ENCODE results near the gene ARHGAP10. TPM values are rescaled to one million over a fixed set of nuclear protein-coding genes. Genes with fewer than 3 reads are reported as not detected.
"Not testable (repeated sequence)": the region's sequence is repeated elsewhere in the genome, so short reads cannot be mapped to it uniquely, and the experiment has no call there.

The ARHGAP10 gene
- total RNA-seq, 2 experiments from 2014 or later, result 6.5 to 6.6 TPM

DNA sequence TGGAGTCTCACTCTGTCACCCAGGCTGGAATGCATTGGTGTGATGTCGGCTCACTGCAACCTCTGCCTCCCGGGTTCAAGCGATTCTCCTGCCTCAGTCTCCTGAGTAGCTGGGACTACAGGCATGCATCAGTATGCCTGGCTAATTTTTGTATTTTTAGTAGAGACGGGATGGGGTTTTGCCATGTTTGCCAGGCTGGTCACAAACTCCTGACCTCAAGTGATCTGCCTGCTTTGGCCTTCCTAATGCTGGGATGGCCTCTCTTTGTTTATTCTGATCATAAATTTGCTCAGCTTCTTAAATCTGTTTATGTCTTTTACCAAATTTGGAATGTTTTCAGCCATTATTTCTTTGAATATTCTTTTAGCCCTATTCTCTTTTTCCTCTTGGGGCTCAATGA, 67.2 kb downstream of the ARHGAP10 start:
- Mint-ChIP-seq H3K4me1 (peaks cover 33% of the 10 kb centered on the region), H3K27me3 (peaks cover 15% of the 10 kb centered on the region)
- POLR2A ChIA-PET; H3K27ac Mint-ChIP-seq; H3K9me3 Mint-ChIP-seq; DNase-seq; ATAC-seq (ENCODE audit: low read depth); H3K4me3 Mint-ChIP-seq; H3K36me3 Mint-ChIP-seq: not testable (repeated sequence)

DNA sequence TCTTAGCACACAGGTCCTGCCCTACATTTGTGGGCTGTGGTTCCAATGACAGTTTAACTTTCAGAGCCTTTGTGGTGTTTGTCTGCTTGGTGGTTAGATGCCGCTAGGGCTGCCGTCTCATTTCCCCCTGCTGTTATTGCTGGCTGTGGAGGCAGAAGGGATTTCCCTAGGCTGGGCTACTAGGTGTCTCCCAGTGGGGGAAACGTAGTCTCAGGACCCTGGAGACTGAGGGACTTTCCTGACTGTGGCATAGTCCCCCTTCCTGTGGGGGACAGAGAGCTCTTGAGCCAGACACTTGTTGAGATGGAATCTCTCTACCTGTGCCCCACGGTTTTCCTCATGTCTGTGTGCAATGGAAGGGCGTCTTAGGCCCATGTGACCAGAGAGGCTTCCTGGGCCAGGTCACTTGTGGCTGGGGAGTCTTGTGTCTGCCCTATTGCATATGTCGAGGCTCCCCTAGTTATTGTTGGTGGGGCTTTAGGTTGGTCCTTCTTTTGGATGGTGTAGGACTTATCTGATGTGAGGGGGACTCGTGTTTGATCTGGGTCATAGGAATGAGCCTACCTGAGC, 68.2 kb downstream of the ARHGAP10 start:
- peaks cover 24% of the 10 kb centered on the region for H3K4me1 Mint-ChIP-seq
- POLR2A ChIA-PET, result no interaction called here

GRCh38 chr4:147801820-147802219, 69.9 kb downstream of the ARHGAP10 start:
- no peak overlapping the region for H3K4me3 Mint-ChIP-seq
- DNase-seq (no peak), ATAC-seq (ENCODE audit: low read depth) (no peak)
- POLR2A ChIA-PET, result no interaction called here
- H3K27ac Mint-ChIP-seq, result no peak overlapping the region
- H3K27me3 Mint-ChIP-seq, result peaks cover 22% of the 10 kb centered on the region
- peaks cover 3% of the 10 kb centered on the region for H3K36me3 Mint-ChIP-seq
- H3K9me3 Mint-ChIP-seq, result peaks cover 3% of the 10 kb centered on the region
- H3K4me1 Mint-ChIP-seq, result peaks cover 22% of the 10 kb centered on the region

More for the DNA sequence above, 68.2 kb downstream of the ARHGAP10 start:
- peaks cover 3% of the 10 kb centered on the region for H3K36me3 Mint-ChIP-seq
- H3K9me3 Mint-ChIP-seq, result peaks cover 3% of the 10 kb centered on the region
- no peak overlapping the region for H3K27ac Mint-ChIP-seq
- peak; percentile 55 for DNase-seq
- peak; percentile 96 for ATAC-seq (ENCODE audit: low read depth)
- H3K4me3 Mint-ChIP-seq, result peak overlapping the region; percentile 62
- H3K27me3 Mint-ChIP-seq, result peaks cover 20% of the 10 kb centered on the region

GRCh38 chr4:147802346-147802745, 70.5 kb downstream of the ARHGAP10 start:
- ATAC-seq (ENCODE audit: low read depth), result no peak
- H3K27me3 Mint-ChIP-seq, result peaks cover 24% of the 10 kb centered on the region
- no peak overlapping the region for H3K27ac Mint-ChIP-seq
- peaks cover 3% of the 10 kb centered on the region for H3K36me3 Mint-ChIP-seq
- H3K4me1 Mint-ChIP-seq, result peaks cover 22% of the 10 kb centered on the region
- H3K9me3 Mint-ChIP-seq, result peaks cover 3% of the 10 kb centered on the region
- POLR2A ChIA-PET, result no interaction called here
- no peak overlapping the region for H3K4me3 Mint-ChIP-seq
- DNase-seq, result no peak

- peaks cover 34% of the 10 kb centered on the region for H3K27me3 Mint-ChIP-seq
- H3K9me3 Mint-ChIP-seq, result peaks cover 3% of the 10 kb centered on the region
- no peak overlapping the region for H3K4me3 Mint-ChIP-seq
- no peaks in the 10 kb centered on the region for H3K4me1 Mint-ChIP-seq
- DNase-seq, result no peak
- no peak overlapping the region for H3K27ac Mint-ChIP-seq
- H3K36me3 Mint-ChIP-seq, result peaks cover 2% of the 10 kb centered on the region
- POLR2A ChIA-PET, result no interaction called here
- no peak for ATAC-seq (ENCODE audit: low read depth)
Observed at GRCh38 chr4:147805946-147806345, 74.1 kb downstream of the ARHGAP10 start.

GRCh38 chr4:147808447-147808846, 76.6 kb downstream of the ARHGAP10 start:
- no peak for DNase-seq
- ATAC-seq (ENCODE audit: low read depth), result no peak
- H3K27me3 Mint-ChIP-seq, result peaks cover 25% of the 10 kb centered on the region
- POLR2A ChIA-PET, result no interaction called here
- no peaks in the 10 kb centered on the region for H3K4me1 Mint-ChIP-seq
- H3K4me3 Mint-ChIP-seq, result no peak overlapping the region
- H3K27ac Mint-ChIP-seq, result no peak overlapping the region
- peaks cover 2% of the 10 kb centered on the region for H3K36me3 Mint-ChIP-seq
- peaks cover 3% of the 10 kb centered on the region for H3K9me3 Mint-ChIP-seq

DNA sequence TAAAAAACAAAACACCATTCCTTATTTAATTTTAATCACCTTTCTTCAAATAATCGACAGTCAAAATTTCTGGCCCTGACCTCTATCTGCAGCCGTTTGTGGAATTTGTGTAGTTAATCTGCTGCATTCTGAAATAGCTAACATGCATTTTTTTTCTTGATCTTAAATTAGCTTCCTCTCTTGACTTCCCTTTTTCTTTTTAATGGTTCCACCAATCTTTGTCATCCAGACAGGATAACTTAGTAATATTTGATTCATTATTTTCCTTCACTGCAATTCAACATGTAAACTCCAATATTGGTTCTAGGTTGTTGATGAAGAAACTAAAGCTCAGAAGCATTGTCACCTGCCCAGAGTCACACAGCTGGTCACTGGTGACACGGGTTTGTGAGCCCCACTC, 77.3 kb downstream of the ARHGAP10 start:
- no peak for DNase-seq
- Mint-ChIP-seq H3K4me1 (no peaks in the 10 kb centered on the region), H3K9me3 (no peaks in the 10 kb centered on the region), H3K27ac (no peak overlapping the region), H3K27me3 (peaks cover 28% of the 10 kb centered on the region), H3K4me3 (no peak overlapping the region), H3K36me3 (peaks cover 2% of the 10 kb centered on the region)
- ATAC-seq (ENCODE audit: low read depth), result no peak
- POLR2A ChIA-PET, result no interaction called here

GRCh38 chr4:147811878-147812277, 80.0 kb downstream of the ARHGAP10 start:
- POLR2A ChIA-PET, result interaction anchor here (0.6 to 0.8 kb wide), 3 partner anchors 8 to 24 kb away, joined by 3 to 6 read pairs (median 4); no protein-coding TSS in a partner anchor
- DNase-seq, result no peak
- H3K4me1 Mint-ChIP-seq, result peaks cover 6% of the 10 kb centered on the region
- H3K27me3 Mint-ChIP-seq, result peaks cover 21% of the 10 kb centered on the region
- peaks cover 2% of the 10 kb centered on the region for H3K36me3 Mint-ChIP-seq
- no peak for ATAC-seq (ENCODE audit: low read depth)
- no peaks in the 10 kb centered on the region for H3K9me3 Mint-ChIP-seq
- H3K4me3 Mint-ChIP-seq, result no peak overlapping the region
- no peak overlapping the region for H3K27ac Mint-ChIP-seq

GRCh38 chr4:147813109-147813773, 81.4 kb downstream of the ARHGAP10 start:
- H3K27ac Mint-ChIP-seq, result no peak overlapping the region
- DNase-seq (no peak), ATAC-seq (ENCODE audit: low read depth) (no peak)
- H3K9me3 Mint-ChIP-seq, result no peaks in the 10 kb centered on the region
- POLR2A ChIA-PET, result no interaction called here
- H3K27me3 Mint-ChIP-seq, result peaks cover 12% of the 10 kb centered on the region
- H3K36me3 Mint-ChIP-seq, result peaks cover 2% of the 10 kb centered on the region
- H3K4me1 Mint-ChIP-seq, result peaks cover 6% of the 10 kb centered on the region
- H3K4me3 Mint-ChIP-seq, result no peak overlapping the region

DNA sequence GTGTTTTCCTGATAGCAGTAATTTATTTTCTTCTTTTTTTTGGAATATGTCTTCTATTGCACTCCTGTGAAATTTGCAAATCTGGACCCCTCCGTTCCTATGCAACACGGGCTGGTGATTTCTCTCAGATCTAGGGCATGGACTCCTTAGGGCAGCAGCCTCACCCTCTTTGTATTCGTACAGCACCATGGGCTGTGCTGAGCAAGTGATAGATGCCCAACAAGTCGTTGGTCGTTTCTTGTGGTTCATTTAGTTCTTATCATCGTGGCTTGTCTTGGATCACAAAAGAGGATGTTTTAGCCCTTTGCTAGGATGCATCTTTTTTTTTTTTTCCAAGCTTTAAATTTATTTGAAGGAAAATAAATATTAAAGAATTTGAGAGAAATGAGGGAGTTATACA, 82.1 kb downstream of the ARHGAP10 start:
- Mint-ChIP-seq H3K36me3 (no peaks in the 10 kb centered on the region), H3K27me3 (peaks cover 6% of the 10 kb centered on the region), H3K9me3 (no peaks in the 10 kb centered on the region), H3K27ac (no peak overlapping the region), H3K4me1 (peaks cover 6% of the 10 kb centered on the region), H3K4me3 (no peak overlapping the region)
- DNase-seq (no peak), ATAC-seq (ENCODE audit: low read depth) (no peak)
- POLR2A ChIA-PET, result no interaction called here

DNA sequence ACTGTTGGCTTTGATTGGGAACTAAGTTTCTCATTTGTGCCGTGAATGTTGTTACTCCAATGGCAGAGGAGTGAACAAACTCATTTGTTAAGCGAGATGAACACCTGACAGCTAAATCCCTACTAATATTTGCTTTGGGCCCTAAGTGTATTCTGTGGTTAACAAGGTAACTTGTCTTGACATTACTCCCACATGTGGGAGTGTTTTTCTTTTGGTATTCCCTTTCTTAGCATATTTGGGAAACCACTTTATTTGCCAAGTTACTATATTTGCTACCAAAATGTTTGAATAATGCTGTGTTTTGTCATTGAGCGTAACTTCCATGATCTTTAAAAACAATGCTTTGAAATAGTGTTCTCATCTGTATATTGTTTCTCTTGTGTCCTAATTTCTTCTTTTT, 82.5 kb downstream of the ARHGAP10 start:
- Mint-ChIP-seq H3K4me1 (peaks cover 6% of the 10 kb centered on the region), H3K9me3 (no peaks in the 10 kb centered on the region), H3K36me3 (no peaks in the 10 kb centered on the region), H3K27ac (no peak overlapping the region), H3K27me3 (peaks cover 6% of the 10 kb centered on the region), H3K4me3 (no peak overlapping the region)
- POLR2A ChIA-PET, result no interaction called here
- ATAC-seq (ENCODE audit: low read depth), result no peak
- DNase-seq, result no peak

DNA sequence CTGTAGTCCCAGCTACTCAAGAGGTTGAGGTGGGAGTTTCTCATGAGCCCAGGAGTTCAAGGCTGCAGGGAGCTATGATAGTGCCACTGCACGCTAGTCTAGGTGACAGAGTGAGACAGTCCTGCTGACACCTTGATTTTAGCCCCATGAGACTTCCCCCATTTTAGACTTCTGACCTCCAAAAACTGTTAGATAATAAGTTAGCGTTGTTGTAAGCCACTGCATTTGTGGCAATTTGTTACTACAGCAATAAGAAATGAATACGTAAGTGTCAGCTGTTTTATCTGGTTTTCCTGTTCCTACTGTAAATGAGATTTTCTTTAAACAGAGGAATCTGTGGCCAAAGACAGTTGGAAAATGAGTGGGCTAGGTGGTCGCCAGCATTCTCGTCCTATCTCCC, 83.9 kb downstream of the ARHGAP10 start:
- DNase-seq, result no peak
- Mint-ChIP-seq H3K36me3 (no peaks in the 10 kb centered on the region), H3K27ac (no peak overlapping the region), H3K9me3 (no peaks in the 10 kb centered on the region), H3K27me3 (peaks cover 6% of the 10 kb centered on the region), H3K4me1 (peaks cover 6% of the 10 kb centered on the region), H3K4me3 (no peak overlapping the region)
- no peak for ATAC-seq (ENCODE audit: low read depth)
- POLR2A ChIA-PET, result no interaction called here

DNA sequence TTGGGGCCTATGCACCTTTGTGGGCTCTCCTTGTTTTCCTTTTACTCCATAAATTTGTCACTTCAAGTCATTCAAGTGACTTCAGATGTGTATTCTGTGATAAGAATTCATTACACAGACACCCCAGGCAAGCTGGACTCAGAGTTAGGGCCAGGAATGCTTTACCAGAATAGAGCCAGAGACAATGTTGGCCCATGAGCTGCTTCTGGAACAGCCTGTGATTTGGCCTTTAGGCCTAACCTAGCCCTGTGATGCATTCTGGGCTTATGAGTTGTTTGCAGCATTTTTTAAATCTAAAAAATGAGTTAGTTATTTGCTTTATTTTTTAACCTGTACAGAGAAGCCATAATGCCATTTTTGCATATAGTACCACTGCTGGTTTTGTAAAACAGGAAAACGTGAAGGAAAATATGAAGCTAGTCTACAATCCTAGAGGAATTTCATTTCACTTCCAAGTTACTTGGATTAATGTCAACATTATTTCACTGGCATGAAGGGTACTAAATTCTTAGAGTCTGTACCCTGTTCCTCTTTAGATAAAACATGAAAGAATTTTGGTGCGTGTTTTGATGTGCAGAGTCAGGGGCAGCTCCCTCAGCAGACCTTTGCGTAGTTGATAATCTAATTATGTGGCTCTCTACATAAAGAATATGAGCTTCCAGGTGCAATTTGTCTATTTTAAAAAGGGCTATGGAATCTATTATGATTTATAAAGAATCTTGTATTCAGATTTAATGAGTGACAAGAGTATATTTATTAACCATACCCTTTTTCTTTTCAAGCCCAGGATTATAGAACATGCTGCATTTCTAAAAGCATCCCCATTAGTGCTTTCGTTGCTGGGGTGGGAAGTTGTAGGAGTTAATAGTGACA, 84.7 kb downstream of the ARHGAP10 start:
- Mint-ChIP-seq H3K4me1 (peaks cover 7% of the 10 kb centered on the region), H3K27ac (no peak overlapping the region), H3K4me3 (no peak overlapping the region), H3K36me3 (no peaks in the 10 kb centered on the region), H3K27me3 (peaks cover 3% of the 10 kb centered on the region), H3K9me3 (no peaks in the 10 kb centered on the region)
- POLR2A ChIA-PET, result no interaction called here
- no peak for ATAC-seq (ENCODE audit: low read depth)
- no peak for DNase-seq

GRCh38 chr4:147820975-147821374, 89.1 kb downstream of the ARHGAP10 start:
- POLR2A ChIA-PET, result no interaction called here
- DNase-seq (no peak), ATAC-seq (ENCODE audit: low read depth) (no peak)
- Mint-ChIP-seq H3K4me1 (peaks cover 4% of the 10 kb centered on the region), H3K9me3 (no peaks in the 10 kb centered on the region), H3K27ac (no peak overlapping the region), H3K27me3 (no peaks in the 10 kb centered on the region), H3K4me3 (no peak overlapping the region), H3K36me3 (no peaks in the 10 kb centered on the region)

Measured in activated naive CD8-positive, alpha-beta T cell treated with anti-CD3 and anti-CD28 coated beads, Interleukin-2, amount 10 ng/mL, durations not matched to agents 7 days and 5 days (primary cell).